Body of pancreas (tissue), 4 donors: ENCODE results near the gene MAST3.

Experiments used
- CTCF ChIP-seq, 7 experiments: fragments of 450-650 bp in 4 of 7; fragments of 200-600 bp in 3 of 7; sonication (generic) in 3 of 7; IDR thresholded peaks; one replicate each; pipeline ENCODE4 v1.5.1; 2016 to 2019; ENCODE audit warnings: antibody characterized with exemption in 7 of 7
- POLR2A ChIP-seq, 3 donors: fragments of 450-650 bp; IDR thresholded peaks; one replicate each; pipeline ENCODE4 v1.6.1; 2016; ENCODE audit warnings: antibody characterized with exemption in 3 of 3, mild to moderate bottlenecking in 2 of 3

GRCh38 chr19:18097993-18098890 lies 664 bp downstream of the MAST3 start:
- TF ChIP-seq POLR2A (IDR thresholded peaks at IDR 0.05), result no peak
- TF ChIP-seq CTCF (IDR thresholded peaks at IDR 0.05), result no peak
